Type B pancreatic cell (in vitro differentiated cells): ENCODE measurements around the gene MAPK6. TPM values are rescaled to one million over a fixed set of nuclear protein-coding genes. Genes with fewer than 3 reads are reported as not detected.

Source experiments
- DNase-seq: peaks from one replicate; pipeline ENCODE4 v3.0.0; 2021; ENCODE audit warnings: mixed read lengths; ENCODE audit not compliant: unreplicated experiment; ENCODE audit errors: extremely low spot score
- H3K27ac Mint-ChIP-seq: 2 replicates; pipeline ENCODE4 v1.8.0; 2021; ENCODE audit warnings: mild to moderate bottlenecking, mixed read lengths
- H3K27me3 Mint-ChIP-seq: 2 replicates; pipeline ENCODE4 v1.8.0; 2021; ENCODE audit warnings: mixed read lengths
- H3K36me3 Mint-ChIP-seq: 2 replicates; pipeline ENCODE4 v1.8.0; 2021; ENCODE audit warnings: mixed read lengths
- H3K4me1 Mint-ChIP-seq: one replicate; pipeline ENCODE4 v1.8.0; 2021; ENCODE audit warnings: mixed read lengths; ENCODE audit not compliant: unreplicated experiment
- H3K4me3 Mint-ChIP-seq: 2 replicates; pipeline ENCODE4 v1.8.0; 2021; ENCODE audit warnings: mild to moderate bottlenecking, mixed read lengths
- H3K9me3 Mint-ChIP-seq: 2 replicates; pipeline ENCODE4 v1.8.0; 2021; ENCODE audit warnings: mixed read lengths
- total RNA-seq: library from RNA; stranded (reverse); gene quantifications from 2 replicates; pipeline ENCODE4 v1.2.1, GENCODE V29; 2021; ENCODE audit warnings: low replicate concordance
- TF ChIP-seq, protein P1 (sequence below): fragments of 200-600 bp; sonication (generic); conservative IDR thresholded peaks from 2 replicates; pipeline ENCODE4 v1.5.0; 2021; ENCODE audit warnings: antibody characterized with exemption, mild to moderate bottlenecking

The MAPK6 gene
- total RNA-seq, 1 donor from 2014 or later: 56.6 TPM

DNA sequence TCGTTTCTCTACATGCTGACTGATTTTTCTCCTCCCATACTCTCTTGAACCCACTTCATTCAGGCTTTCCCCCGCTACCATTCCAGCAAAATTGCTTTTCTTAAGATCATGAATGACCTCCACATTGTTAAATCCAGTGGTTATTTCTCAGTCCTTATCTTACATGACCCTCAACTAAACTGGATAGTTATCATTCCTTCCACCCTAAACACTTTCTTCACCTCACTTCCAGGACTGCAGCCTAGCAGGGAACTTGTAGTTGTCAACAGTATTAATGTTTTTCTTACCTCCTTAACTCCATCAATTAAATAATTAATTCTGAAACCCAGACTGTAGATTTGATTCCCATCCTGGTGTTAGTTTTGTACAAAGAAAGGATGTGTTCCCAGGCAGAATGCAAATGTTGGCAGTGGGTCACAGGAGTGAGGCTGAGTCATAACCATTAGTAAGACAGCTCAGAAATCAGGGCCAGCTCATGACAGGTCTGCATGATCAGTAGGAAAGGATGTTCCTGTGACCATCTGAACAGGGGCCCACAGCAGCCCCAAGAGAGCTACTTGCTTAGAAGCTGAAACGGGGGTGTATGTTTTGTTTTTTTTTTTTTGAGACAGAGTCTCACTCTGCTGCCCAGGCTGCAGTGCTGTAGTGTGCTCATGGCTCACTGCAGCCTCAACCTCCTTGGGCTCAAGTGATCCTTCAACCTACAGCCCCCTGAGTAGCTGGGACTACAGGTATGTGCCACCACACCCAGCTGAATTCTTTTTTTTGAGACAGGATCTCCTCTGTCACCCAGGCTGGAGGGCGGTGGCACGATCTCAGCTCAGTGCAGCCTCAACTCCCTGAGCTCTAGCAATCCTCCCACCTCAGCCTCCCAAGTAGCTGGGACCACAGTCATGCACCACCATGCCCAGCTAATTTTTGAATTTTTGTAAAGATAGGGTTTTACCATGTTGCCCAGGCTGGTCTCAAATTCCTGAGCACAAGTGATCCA, 84.5 kb downstream of the MAPK6 start:
- Mint-ChIP-seq H3K4me3 (no peak overlapping the region), H3K4me1 (no peaks in the 10 kb centered on the region), H3K27me3 (peaks cover 2% of the 10 kb centered on the region), H3K9me3 (no peaks in the 10 kb centered on the region), H3K36me3 (no peaks in the 10 kb centered on the region), H3K27ac (no peak overlapping the region)
- DNase-seq: no peak
- TF ChIP-seq, protein P1, sequence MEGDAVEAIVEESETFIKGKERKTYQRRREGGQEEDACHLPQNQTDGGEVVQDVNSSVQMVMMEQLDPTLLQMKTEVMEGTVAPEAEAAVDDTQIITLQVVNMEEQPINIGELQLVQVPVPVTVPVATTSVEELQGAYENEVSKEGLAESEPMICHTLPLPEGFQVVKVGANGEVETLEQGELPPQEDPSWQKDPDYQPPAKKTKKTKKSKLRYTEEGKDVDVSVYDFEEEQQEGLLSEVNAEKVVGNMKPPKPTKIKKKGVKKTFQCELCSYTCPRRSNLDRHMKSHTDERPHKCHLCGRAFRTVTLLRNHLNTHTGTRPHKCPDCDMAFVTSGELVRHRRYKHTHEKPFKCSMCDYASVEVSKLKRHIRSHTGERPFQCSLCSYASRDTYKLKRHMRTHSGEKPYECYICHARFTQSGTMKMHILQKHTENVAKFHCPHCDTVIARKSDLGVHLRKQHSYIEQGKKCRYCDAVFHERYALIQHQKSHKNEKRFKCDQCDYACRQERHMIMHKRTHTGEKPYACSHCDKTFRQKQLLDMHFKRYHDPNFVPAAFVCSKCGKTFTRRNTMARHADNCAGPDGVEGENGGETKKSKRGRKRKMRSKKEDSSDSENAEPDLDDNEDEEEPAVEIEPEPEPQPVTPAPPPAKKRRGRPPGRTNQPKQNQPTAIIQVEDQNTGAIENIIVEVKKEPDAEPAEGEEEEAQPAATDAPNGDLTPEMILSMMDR: no peak

DNA sequence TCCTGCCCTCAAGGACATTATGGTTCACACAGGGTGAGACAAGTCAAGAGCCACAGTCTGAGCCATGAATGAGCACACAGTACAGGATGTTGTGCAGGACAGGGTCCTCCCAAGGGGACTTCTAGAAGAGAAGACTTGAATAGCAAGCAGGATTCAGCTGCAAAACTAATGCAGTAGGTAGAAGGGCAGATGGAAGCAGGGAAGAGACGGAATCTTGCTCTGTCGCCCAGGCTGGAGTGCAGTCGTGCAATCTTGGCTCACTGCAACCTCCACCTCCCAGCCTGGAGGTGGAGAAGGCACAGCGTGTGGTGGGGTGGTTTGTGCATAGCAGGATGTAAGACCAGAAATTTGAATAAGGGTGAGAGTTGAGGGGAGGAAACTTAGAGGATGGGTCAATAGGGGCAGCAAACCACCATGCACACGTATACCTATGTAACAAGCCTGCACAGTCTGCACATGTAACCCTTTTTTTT, 85.5 kb downstream of the MAPK6 start:
- Mint-ChIP-seq H3K36me3 (no peaks in the 10 kb centered on the region), H3K4me3 (no peak overlapping the region), H3K27ac (no peak overlapping the region), H3K4me1 (no peaks in the 10 kb centered on the region), H3K27me3 (peaks cover 6% of the 10 kb centered on the region), H3K9me3 (no peaks in the 10 kb centered on the region)
- TF ChIP-seq, protein P1: no peak
- no peak for DNase-seq

DNA sequence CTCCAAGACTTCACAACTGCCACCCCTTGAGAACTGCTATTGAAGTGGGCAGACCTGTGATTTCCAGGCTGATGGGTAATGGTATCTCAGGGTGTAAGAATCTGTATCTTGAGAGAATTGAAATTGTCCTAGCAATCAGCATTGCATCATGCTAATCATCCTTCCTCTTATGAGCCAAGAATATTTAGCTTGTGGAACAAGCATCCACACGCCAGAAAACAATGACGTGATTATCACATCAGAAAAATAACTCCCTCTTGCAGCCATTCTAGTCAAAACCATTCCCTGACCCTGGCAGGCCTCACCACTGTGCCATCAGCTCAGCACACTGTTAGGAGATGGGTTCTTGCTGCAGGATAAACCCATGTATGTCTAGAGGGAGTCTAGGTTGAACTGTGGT, 86.8 kb downstream of the MAPK6 start:
- Mint-ChIP-seq H3K4me3 (no peak overlapping the region), H3K27ac (no peak overlapping the region), H3K27me3 (peaks cover 9% of the 10 kb centered on the region), H3K4me1 (no peaks in the 10 kb centered on the region), H3K36me3 (no peaks in the 10 kb centered on the region), H3K9me3 (no peaks in the 10 kb centered on the region)
- DNase-seq: no peak
- TF ChIP-seq, protein P1: no peak

DNA sequence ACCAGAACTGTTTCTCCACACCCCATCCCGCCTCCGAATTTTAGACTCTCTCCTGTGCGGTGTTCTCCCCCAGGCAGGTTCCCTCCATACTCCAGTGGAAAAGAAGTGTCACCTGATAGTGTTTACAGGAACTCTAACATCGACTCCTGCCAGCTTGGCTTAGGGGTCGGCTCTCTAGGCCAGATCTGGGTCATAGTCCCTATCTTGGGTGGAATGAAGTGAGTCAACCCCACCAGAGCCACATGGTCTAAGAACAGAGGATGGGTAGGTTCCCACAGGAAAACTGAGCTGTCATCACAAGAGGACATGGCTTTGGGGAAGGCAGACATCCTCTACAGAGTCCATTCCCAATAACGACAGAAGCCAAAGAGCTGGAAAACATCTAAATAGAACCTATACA, 87.6 kb downstream of the MAPK6 start:
- TF ChIP-seq, protein P1: no peak
- Mint-ChIP-seq H3K4me1 (no peaks in the 10 kb centered on the region), H3K9me3 (no peaks in the 10 kb centered on the region), H3K4me3 (no peak overlapping the region), H3K36me3 (no peaks in the 10 kb centered on the region), H3K27me3 (peaks cover 9% of the 10 kb centered on the region), H3K27ac (no peak overlapping the region)
- no peak for DNase-seq

DNA sequence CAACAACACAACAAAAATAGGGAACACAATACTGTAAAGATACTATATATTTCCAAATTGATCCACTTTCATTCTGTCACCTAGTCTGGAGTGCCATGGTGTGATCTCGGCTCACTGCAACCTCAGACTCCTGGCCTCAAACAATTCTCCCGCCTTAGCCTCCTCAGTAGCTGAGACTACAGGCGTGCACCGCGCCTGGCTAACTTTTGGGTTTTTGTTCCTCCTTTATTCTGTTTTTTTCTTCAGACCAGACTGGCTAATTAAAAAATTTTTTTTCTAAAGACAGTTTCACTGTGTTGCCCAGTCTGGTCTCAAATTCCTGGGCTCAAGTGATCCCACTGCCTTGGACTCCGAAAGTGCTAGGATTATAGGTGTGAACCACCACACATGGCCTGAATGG, 88.2 kb downstream of the MAPK6 start:
- Mint-ChIP-seq H3K4me1 (no peaks in the 10 kb centered on the region), H3K27me3 (peaks cover 7% of the 10 kb centered on the region), H3K27ac (no peak overlapping the region), H3K36me3 (no peaks in the 10 kb centered on the region), H3K9me3 (no peaks in the 10 kb centered on the region), H3K4me3 (no peak overlapping the region)
- TF ChIP-seq, protein P1: no peak
- DNase-seq: no peak
